Measurements from ENCODE around the gene ABCD1.

DNA sequence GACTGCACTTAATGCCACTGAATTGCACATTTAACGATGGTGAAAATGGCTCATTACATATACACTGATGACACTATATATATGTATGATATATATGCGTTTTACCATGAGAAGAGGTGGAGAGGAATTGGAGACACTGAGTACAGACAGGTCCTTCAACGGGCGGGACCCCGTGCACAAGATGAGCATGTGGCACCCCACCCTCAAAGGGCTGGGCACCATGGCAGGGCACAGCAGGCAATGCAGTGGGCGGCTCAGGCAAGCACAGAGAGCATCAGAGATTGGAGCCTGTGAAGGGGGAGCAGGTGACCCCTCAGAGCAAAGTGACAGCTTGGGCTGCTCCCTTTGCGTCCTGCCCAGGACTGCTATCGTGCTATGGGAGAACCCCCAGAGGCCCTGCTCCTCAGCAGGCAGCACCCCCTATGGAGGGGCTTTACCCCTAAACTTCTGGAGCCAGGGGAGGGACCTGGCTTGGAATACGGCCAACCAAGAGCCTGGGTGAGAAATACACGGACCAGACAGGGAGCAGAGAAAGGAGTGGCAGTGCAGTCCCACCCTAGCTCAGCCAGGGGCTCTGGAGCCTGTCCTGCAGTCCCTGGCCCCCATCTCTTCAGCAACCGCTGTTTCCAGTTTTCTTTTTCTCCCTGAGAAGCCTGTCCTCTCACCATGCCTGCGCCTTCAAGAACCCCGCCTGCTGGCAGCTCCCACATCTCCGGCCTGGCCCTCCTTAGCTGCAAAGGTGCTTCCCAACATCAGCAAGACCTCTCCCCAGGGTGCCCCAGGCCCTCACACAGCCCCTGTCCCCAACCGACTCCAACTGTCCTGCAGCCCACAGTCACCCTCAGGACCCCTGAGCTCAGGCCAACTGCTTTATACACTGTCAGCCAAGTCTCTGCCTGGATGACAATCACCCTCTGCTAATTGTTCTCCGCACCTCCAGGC is 26.5 kb upstream of the ABCD1 start:
- TF ChIP-seq, protein P1, sequence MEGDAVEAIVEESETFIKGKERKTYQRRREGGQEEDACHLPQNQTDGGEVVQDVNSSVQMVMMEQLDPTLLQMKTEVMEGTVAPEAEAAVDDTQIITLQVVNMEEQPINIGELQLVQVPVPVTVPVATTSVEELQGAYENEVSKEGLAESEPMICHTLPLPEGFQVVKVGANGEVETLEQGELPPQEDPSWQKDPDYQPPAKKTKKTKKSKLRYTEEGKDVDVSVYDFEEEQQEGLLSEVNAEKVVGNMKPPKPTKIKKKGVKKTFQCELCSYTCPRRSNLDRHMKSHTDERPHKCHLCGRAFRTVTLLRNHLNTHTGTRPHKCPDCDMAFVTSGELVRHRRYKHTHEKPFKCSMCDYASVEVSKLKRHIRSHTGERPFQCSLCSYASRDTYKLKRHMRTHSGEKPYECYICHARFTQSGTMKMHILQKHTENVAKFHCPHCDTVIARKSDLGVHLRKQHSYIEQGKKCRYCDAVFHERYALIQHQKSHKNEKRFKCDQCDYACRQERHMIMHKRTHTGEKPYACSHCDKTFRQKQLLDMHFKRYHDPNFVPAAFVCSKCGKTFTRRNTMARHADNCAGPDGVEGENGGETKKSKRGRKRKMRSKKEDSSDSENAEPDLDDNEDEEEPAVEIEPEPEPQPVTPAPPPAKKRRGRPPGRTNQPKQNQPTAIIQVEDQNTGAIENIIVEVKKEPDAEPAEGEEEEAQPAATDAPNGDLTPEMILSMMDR (conservative IDR thresholded peaks at IDR 0.05; ENCODE audit: low read depth, low read length) = no peak
- no peak for TF ChIP-seq EZH2 (IDR thresholded peaks at IDR 0.05; ENCODE audit: low read length, unreplicated experiment)
